NCI-H2081 (cell line): ENCODE results near the gene IBA57.

Experiments used
- DNase-seq, 2 experiments: peaks; one replicate each; lab custom pipeline; 2025; lab: John Stamatoyannopoulos, UW

IBA57 gene

DNA sequence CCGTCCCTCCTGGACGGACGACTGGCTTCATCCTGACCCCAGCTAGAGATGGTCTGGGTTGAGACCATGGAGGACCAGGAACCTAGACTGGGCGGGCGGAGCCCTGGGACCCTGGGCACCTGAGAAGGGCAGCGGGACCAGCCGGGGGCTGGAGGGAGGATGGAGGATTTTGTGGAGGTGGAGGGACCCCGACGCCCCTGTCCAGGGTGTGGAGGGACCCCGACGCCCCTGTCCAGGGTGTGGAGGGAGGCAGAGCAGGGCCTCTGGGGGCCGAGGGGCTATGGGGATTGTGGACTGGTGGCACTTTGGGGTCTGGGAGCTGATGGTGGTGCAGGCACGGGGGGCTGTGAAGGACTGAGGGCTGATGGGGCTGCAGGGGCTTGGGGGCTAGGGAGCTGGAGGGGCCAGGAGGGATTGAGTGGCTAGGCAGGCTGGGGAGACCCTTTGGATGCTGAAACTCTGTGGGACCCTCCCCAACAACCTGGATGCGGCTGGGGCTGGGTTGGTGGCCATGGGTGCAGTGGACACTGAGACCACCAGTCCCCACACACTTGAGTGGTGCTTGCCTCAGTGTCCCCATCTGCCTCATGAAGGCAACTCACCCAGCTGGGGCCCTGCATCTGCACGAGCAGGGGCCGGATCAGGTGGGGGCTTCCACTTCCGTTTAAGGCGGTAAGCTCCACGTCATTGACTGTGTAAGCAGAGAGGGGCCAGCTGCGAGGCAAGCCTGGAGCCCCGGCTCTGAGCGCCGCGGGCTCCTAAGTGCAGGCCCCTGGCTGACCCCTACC lies 8.5 kb upstream of the IBA57 start:
- DNase-seq = no peak

DNA sequence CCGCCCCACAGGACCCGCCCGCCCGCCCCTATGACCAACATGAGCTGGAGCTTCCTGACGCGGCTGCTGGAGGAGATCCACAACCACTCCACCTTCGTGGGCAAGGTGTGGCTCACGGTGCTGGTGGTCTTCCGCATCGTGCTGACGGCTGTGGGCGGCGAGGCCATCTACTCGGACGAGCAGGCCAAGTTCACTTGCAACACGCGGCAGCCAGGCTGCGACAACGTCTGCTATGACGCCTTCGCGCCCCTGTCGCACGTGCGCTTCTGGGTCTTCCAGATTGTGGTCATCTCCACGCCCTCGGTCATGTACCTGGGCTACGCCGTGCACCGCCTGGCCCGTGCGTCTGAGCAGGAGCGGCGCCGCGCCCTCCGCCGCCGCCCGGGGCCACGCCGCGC lies 7.9 kb upstream of the IBA57 start:
- no peak for DNase-seq

DNA sequence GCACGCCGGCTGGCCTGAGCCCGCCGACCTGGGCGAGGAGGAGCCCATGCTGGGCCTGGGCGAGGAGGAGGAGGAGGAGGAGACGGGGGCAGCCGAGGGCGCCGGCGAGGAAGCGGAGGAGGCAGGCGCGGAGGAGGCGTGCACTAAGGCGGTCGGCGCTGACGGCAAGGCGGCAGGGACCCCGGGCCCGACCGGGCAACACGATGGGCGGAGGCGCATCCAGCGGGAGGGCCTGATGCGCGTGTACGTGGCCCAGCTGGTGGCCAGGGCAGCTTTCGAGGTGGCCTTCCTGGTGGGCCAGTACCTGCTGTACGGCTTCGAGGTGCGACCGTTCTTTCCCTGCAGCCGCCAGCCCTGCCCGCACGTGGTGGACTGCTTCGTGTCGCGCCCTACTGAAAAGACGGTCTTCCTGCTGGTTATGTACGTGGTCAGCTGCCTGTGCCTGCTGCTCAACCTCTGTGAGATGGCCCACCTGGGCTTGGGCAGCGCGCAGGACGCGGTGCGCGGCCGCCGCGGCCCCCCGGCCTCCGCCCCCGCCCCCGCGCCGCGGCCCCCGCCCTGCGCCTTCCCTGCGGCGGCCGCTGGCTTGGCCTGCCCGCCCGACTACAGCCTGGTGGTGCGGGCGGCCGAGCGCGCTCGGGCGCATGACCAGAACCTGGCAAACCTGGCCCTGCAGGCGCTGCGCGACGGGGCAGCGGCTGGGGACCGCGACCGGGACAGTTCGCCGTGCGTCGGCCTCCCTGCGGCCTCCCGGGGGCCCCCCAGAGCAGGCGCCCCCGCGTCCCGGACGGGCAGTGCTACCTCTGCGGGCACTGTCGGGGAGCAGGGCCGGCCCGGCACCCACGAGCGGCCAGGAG lies 7.2 kb upstream of the IBA57 start:
- no peak for DNase-seq

DNA sequence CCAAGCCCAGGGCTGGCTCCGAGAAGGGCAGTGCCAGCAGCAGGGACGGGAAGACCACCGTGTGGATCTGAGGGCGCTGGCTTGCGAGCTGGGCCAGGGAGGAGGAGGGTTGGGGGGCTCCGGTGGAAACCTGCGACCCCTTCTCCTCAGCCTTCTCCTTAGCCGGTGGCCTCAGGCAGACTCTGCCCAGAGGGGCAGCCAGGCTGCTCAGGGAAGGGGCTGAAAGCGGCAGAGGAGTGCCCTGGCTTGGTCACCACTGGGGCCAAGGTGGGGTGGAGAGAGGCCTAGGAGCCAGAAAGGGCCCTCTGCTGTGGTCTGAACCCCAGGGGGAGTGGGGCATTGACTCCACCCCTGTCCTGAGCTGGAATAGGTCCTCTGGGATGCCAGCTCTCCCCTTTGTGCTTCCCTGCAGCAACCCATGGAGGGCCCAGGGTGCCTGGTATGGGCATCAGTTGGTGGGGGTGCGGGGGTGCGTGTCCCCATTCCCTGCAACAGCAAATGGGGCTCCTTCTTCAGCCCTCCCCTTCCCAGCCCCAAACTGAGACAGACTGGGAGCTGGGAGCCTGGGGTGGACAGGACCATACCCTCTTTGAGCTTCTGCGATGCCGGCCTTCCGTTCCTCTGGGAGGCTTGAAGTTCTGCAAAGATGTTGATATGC lies 6.5 kb upstream of the IBA57 start:
- DNase-seq = no peak

DNA sequence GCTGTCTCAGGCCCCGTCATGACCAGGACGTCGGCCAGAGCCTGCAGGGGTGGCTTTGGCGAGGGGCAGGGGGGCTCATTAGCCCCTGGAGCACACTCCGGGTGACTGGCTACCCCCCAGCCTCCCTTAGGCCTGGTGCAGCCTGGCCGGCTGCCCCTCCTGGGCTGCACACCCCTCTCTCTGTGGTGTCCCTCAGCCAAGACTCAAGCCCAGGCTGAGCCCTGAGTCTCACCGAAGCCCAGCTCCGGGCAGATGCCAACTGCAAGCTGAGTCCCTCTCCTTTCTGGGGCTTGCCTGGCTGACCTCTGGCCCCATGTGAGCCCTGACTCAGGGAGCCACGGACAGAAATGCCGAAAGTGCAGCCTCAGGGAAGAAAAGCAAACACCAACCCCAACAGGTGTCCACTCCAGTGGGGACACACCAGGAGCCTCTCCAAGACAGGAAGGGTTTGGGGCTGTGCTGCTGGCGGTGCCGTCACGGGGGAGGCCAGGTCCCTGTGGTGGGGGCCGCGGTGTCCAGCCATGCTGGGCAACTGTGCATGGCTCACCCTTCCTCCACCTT lies 5.3 kb upstream of the IBA57 start:
- no peak for DNase-seq

DNA sequence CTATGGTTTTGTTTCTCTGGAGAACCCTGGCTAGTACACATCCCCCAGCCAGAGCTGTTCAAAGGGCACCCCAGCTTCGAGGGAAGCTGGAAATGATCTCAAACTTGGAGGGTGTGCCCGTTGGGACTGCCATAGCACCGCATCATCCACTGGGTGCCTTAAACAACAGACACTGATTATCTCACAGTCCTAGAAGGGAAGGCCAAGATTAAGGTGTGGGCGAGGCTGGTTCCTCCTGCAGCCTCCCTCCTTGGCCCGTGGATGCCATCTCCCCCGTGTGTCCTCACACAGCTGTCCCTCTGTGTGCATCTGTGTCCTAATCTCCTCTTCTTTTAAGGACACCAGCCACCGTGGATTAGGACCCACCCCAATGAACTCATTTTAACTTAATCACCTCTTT lies 4.2 kb upstream of the IBA57 start:
- DNase-seq = no peak

DNA sequence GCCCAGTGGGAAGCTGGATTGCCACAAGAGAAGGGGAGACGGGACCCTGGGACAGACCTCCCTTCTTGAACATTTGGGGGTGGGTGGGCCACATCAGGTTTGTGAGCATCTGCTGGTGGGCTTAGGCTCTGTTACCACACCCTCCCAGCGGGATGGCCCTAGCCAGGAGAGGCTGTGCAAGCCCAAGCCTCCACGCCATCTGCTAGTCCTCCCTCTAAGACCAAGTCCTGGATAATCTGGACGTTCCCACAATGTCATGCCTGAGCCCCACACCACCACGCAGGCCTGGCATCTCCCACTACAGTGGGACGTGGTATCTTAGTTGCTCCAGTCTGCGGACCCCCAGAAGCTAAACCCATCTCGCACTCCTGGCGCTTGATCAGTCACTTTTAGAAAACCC lies 3.7 kb upstream of the IBA57 start:
- DNase-seq = no peak

DNA sequence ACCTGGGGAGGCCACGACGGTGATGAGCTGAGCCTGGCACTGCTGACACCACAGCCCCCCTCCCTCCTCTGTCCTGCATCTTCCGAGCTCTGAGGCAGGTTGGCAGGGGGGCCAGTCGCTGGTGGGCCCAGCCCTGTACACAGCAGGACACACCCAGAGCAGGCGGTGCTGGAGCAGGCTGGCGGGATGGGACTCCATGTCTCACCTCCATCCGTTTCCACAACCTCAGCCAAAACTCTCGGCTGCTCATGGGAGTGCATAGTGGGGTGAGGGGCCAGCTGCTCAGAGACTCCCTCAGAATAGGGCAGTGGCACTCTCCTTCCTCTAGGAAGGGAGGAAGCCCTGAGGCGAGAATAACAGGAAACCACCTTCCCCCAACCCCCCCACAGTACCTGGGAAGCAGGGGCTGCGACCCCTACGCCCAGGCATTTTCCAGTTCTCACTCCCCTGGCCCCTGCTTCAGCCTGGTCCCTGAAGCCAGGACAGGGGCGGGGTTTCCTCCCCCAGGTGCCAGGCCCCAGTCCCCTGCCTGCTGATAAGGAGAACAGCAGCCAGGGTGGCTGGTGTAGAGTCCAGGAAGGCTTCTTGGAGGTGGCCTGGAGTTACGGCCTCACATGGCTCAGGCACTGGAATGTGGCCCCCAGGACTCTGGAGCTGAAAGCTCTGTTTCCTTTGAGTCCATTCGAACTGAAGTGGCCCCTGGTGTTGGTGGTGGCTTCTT lies 3.2 kb upstream of the IBA57 start:
- no peak for DNase-seq

DNA sequence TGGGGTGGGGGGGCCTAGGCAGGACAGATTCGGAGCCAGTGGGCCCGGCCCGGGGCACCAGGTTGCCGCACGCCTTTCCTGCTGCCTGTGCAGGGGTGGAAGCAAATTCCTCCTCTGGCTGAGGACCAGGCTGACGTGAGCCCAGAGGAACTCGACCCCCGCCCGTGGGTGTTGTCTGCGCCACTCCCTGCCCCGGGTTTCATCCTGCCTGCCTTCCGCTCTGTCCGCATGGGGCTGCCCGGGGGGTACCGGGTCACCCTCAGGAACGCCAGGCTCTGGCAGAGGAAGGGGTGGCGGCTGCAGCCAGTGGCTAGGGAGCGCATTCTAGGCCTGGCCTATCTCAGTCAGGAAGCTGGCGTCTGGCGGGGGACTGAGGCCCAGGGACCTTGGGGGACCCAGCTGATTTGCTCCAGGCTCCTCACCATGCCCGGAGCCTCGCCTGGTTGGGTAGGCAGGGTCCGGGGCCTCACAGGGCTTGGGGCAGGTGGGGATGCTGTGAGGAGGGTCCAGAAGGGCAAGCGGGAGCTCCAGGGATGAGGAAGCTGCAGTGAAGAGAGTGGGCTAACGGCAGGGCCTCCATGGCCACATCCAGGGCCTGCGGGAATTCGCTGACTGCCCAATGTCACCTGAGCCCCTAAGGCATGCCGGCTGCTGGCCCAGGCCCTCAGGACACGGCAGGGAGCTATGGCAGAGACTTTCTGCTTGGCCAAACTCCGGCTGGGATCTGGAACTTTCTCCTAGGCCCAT lies 2.4 kb upstream of the IBA57 start:
- no peak for DNase-seq

DNA sequence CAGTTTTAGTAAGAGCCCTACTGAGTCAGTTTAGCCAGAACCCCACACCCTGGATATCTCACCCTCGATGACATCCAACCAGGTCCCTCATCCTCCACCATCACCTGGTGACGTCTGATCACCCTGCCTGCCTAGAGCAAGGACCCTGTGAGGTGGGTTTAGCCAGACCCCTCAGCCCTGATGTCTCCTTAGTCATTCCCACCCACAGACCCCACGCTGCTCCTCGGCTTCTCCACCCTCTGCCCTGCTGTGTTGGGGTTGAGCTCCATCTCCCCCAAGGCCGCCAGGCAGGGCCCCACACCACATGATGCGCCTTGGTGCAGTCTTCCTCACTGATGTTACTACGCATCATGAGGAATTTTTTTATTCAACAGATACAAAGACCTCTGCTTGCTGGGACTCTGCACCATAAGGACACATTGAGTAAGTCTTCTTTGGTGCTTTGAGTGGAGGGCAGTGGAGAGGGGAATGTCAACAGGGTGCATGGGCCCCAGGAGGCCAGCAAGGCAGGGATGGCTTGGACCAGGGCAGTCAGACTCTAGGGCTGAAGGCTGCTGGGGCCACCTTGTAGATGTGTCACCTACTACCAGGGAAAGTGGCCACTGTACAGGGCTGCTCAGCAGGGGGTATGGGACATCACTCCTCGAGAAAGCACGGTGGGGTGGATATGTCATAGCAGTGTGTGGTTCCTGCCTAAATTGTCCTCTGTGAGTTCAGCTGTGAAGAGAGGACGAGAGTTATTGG lies 1.7 kb upstream of the IBA57 start:
- DNase-seq = no peak

DNA sequence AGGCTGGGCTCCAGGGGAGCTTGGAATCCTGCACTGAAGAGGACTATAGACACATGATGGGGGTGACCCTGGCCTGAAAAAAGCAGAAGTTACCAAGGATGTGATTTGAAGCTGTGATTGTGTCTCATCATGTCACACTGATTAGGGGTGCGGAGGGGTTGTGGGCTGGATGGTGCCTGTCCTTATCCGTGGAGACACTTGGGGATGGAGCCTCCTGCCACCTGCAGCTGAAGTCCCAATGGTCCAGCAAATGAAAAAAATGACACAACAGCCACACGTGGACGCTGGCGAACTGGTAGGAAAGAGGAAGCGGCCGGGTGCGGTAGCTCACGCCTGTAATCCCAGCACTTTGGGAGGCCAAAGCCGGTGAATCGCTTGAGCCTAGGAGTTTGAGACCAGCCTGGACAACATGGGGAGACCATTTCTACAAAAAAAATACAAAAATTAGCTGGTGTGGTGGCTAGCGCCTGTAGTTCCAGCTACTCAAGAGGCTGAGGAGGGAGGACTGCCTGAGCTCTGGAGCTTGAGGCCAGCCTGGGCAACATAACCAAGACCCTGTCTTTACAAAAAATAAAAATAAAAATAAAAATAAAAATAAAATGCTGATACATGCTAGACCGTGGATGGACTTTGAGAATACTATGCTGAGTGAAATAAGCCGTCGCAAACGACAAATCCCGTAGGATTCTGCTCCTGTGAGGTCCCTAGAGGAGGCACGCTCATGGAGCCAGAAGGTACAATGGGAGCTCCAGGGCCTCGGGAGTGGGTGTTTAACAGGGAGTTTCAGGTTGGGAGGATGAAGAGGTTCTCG lies 838 bp upstream of the IBA57 start:
- no peak for DNase-seq

DNA sequence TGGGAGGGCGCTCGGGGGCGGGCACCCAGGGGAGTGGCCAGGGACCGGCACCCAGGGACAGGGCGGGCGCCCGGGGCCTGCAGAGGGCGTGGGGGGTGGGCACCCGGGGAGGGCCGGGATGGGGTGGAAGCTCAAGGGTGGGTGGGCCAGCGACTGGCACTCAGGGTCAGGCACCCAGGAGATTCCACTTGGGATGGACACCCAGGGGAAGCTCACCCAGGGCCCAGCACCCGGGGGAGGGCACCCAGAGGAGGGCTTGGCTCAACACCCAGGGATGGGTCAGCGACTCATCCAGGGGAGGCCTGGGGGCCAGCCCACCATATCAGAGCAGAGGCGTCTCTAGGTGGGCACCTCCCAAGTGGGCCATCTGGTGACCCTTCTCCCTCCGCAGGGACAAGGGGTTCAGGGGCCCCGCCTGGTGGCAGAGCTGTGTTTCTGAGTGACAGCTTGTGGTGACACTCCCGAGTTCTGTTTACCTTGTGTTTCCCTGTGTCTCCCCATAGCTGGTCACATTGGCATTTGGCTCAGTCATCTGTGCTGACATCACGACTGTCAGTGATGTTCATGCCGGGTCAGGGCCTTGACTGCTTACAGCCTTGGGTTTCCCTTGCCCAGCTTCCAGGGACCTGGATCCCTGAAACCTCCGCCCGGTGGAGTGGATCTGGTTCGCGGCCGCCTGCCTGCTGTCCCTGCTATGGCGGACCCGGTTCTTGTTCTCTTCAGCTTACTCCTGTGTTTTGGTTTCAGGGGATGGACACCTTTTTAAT lies 749 bp downstream of the IBA57 start:
- peak; percentile 21 to 65 for DNase-seq

DNA sequence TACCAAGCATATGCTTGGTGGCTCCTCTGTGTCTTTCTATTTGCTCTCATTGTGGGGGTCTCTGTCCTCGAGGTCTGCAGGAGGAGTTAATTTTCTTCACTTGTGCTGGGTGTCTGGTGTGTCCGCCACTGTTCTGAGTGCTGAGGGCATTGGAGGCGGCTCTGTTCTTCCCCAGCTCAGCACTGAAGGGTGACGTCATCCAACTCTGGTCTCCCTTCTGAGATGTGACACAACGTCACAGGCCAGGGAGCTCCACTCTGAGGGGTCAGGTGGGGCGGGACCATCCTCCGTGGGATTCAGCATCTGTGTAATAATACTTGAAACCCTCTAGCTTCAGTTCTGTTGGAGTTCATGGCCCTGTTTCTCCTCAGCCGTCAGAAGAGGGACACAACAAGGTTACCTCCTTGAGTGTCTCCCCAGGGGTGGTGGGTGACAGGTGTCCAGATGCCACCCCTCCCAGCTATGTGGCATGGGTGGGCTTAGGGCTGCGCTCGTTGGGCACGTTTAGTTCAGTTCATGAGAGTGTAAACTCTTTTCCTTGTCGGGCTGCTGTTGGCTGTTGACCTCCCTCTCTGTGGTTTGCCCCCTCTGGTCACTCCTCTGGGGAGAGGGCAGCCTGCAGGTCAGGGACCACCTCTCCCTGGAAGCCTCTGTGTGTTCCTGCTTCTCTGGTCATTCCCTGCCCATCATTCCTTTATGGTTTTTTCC lies 3.1 kb downstream of the IBA57 start:
- no peak for DNase-seq

DNA sequence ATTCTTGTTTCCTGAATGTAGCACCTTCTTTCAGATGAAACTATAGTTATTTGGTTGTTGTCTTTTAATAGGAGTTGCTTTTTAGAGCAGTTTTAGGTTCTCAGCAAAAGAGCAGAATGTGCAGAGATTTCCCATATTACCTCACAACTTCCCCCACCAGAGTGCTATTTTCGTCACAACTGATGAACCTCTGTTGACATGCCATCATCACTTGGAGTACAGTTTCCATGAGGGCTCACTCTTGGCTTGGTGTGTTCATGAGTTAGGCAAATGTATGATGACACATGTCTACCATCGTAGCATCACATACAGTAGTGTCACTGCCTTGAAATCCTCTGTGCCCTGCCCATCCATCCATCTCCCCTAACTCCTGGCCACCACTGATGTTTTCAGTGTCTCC lies 3.7 kb downstream of the IBA57 start:
- no peak for DNase-seq

DNA sequence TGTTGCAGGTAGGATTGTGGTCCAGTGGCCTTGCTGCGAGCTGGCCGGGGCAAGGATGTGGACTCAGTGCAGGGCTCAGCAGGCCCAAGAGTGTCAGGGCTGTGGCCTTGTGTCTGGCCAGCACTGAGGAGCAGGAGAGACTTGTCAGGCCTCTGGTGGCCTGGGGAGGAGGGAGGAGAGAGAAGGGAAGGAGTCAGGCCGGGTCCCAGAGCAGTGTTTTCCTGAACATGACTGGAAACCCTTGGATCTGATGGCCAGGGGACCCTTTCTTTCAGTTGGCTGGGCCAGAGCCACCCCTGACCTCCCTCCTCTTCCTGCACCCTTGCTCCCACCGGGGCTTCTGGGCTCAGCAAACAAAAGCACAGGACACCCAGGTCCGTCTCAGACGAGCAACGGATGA lies 5.1 kb downstream of the IBA57 start:
- no peak for DNase-seq

DNA sequence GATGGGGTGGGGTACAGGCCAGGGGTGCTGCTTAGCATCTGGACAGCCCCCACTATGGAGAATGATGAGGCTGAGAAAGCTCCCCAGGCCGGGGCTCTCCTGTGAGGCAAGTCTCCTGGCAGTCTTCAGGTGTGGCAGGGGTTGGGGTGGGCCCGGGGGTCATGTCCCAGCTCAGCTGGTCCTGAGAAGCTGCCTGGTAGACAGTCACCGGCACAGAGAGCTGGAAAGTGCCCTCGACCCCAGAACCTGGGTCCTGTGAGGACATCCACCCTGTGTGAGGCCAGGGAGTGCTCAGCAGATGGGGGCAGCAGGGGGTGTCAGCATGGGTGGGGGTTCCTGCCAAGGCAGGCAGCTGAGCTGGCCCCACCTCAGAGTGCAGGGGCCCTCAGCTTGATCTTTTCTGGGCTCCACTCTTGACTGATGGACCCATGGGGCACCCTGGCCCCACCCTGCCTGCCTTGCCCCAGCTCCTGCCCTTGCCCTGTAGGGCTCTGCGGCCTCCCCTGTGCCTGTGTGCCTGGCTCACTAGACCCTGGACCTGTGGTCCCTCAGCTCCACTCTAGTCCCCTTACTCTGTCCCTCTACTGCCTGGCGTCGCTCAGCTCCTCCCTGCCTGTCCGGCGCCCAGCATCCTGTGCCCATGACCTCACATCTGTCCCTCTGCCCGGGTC lies 5.8 kb downstream of the IBA57 start:
- no peak for DNase-seq
